HG03025 (cell line): Measurements from ENCODE around the gene PABPC1L.

Experiments
- ATAC-seq: cut with Tn5 transposase; IDR thresholded peaks from one replicate; pipeline ENCODE4 v1.9.1; 2021; ENCODE audit warnings: mild to moderate bottlenecking, moderate library complexity; ENCODE audit not compliant: unreplicated experiment, low FRiP score

PABPC1L gene

GRCh38 chr20:44963325-44964215 is 53.7 kb downstream of the PABPC1L start:
- ATAC-seq: no peak

DNA sequence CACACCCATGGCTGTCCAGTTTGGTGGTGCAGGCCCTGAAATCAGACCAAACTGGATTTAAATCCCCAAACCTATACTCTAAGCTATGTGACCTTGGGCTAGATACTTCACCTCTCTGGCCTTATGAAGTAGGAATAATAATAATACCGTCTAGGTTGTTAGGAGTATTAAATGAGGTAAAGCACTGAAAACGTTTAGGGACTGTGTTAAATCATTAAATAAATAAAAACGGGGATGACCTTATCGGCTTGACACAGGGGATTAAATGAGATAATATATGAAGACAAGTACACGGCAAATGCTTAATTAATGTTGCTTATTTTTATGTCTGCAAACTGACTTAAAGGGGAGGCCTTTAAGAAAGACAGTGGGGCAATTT is 55.8 kb downstream of the PABPC1L start:
- ATAC-seq: no peak

- ATAC-seq: peak; percentile 62
These were observed 56.4 kb downstream of the PABPC1L start, which contains the start of gene STK4 for GRCh38 chr20:44966030-44966961. Gene STK4 (plus strand): TSS chr20:44966512. CDS start chr20:44966569, 57 bp downstream.

- no peak for ATAC-seq
These were observed 57.4 kb downstream of the PABPC1L start for GRCh38 chr20:44967207-44967807.

DNA sequence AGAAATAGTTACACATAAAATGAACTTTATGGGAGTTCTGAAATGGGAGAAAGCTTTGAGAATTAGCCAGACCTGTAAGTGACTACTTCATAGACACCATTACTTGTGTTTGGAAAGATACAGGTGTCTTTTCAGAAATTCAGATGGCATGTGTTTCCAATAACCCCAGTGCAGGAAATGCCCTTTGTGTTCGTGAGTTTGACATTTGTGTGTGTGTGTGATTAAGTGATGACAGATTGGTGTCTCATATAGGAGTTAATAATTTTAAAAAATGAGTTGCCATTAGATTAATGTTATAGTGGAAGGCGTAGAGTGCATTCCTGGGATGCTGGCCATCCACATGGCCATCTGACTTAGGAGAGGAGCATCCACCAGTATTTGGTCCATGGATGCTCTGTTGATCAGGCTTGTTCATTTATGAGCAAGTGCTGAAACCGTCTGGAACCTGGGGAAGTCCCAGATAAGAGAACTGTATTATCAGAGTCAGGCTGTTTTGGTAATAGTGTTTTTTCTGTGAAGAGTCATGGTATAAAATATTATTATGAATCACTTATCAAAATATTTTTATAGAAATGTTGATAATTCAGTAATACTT is 59.5 kb downstream of the PABPC1L start:
- no peak for ATAC-seq

GRCh38 chr20:44970243-44970757 is 60.4 kb downstream of the PABPC1L start:
- ATAC-seq: no peak

DNA sequence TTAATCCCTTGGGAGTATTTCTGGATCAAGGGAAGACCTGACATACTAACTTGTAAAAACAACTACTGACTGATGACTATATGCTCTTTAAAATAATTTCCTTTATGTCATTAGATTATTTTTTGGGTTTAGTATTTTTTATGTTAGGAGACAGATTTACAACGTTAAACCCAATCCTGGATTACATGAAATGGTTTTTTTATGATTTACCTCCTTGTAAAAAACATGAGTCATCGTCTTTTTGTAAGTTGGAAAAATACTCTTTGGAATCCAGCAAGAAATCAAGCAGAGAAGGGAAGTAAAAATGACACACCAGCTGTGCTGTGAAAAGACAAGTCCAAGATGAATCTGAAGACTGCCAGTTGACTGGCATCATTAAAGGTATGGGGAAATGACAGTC is 63.2 kb downstream of the PABPC1L start:
- no peak for ATAC-seq

GRCh38 chr20:44976698-44977097 is 66.8 kb downstream of the PABPC1L start:
- ATAC-seq: no peak

DNA sequence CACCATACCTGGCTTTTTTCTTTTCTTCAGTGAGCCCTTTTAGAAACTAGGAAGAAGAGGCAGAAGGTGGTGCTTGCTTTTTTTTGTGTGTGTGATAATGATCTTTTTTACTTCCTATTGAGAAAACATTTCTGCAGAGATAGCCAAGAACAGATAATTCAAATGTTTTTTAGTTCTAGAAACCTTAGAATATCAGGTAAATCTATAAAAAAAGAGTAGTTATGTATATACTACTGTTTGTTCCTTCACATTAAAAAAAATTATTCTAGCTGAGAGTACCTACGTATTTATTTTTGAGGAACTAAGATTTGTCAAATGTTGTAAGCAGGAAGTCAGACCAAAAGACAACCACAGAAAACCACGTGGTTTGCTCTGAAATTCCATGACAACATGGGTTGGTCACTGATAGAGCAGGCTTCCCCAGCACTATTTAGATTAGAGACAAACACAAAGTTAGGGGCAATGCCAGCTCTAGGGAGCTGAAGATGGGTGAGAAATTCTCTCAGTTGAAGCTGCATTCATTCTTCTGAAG is 69.3 kb downstream of the PABPC1L start:
- ATAC-seq: peak; percentile 66

DNA sequence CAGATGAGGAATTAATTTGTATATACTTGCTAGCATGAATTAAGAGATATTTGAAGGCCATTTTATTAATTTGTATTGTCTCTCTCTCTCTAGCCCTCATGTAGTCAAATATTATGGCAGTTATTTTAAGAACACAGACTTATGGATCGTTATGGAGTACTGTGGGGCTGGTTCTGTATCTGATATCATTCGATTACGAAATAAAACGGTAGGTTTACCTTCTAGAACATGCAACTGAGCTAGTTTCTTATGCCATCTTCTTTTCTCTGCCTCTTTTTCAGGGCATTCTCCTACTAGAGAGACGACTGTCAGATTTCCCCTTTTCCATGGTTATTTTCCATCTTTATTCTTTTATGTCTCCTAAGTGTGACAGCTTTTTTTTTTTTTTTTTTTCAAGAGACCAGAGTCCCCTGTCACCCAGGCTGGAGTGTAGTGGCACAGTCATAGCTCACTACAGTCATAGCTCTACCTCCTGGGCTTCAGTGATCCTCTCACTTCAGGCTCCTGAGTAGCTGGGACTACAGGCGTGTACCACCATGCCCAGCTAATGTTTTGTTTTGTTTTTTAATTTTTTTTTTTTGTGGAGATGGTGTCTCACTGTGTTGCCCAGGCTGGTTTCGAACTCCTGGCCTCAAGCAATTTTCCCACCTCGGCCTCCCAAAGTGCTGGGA is 72.0 kb downstream of the PABPC1L start:
- no peak for ATAC-seq

- ATAC-seq: no peak
These were observed 73.3 kb downstream of the PABPC1L start for GRCh38 chr20:44983093-44983674.

GRCh38 chr20:44988631-44989171 is 78.8 kb downstream of the PABPC1L start:
- ATAC-seq: no peak
